NT2/D1 (cell line): ENCODE measurements around the gene XIST.

Source experiments
- SUZ12 ChIP-seq: IDR thresholded peaks from 2 replicates; pipeline ENCODE4 v1.6.1; 2011; ENCODE audit not compliant: insufficient read length, insufficient read depth; ENCODE audit errors: extremely low read depth
- YY1 ChIP-seq: IDR thresholded peaks from 2 replicates; pipeline ENCODE4 v1.6.1; 2011; ENCODE audit not compliant: insufficient read length, insufficient read depth
- ZNF274 ChIP-seq: IDR thresholded peaks from 2 replicates; pipeline ENCODE4 v1.6.1; 2011; ENCODE audit warnings: mild to moderate bottlenecking, low read depth, low read length

DNA sequence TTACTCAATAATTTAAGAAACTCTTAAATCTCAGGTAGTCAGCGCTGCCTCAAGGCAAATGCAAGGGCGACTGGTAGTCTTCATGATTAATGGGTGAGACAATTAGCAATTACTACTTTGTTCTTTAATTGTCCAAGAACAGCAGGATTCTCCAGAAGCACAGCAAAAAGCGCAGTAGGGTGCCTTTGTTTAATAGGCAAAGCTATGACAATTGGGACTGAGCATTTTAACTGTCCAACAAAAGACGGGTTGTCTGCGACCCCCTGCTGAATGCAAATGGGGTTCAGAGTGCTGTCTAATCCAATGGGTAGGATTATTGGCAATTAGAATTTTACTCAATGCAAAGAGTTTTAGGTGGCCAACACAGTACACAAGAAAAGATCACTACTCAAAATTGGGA is 3.4 kb downstream of the XIST start:
- TF ChIP-seq ZNF274 (no peak), YY1 (no peak), SUZ12 (no peak)
